Endothelial cell of umbilical vein (primary cell): Measurements from ENCODE around the gene SLC24A3. TPM values are rescaled to one million over a fixed set of nuclear protein-coding genes. Genes with fewer than 3 reads are reported as not detected.

Experiments
- BruUV-seq: library from RNA; stranded (reverse); fragments of 400-500 nt; replicated peaks from 2 replicates; lab custom pipeline; 2021; lab: Mats Ljungman, UMichigan
- CTCF ChIA-PET: fragments of 300-600, 350-600 bp; sonication (Branson Sonifier 250); formaldehyde crosslinking; loops from one replicate; lab custom pipeline; 2021; ENCODE audit warnings: antibody characterized with exemption, inconsistent platforms; lab: Charles Lee
- POLR2A ChIA-PET: fragments of 300-600, 350-600 bp; sonication (Branson Sonifier 250); formaldehyde crosslinking; loops from one replicate; lab custom pipeline; 2021; ENCODE audit warnings: antibody characterized with exemption, inconsistent platforms; lab: Charles Lee
- DNase-seq: peaks from one replicate; pipeline ENCODE4 v3.0.0-alpha.2; 2011; ENCODE audit warnings: low read depth, low spot score
- FAIRE-seq: peaks from 2 replicates; lab custom pipeline; 2011; peaks lifted over from hg19 to GRCh38; lab: Jason Lieb, UNC
- H2AFZ ChIP-seq: 2 replicates; pipeline ENCODE4 v1.6.0; 2012; ENCODE audit warnings: low read depth, low read length, control low read depth, inconsistent platforms
- H3K27ac ChIP-seq: 2 replicates; pipeline ENCODE4 v1.5.1; 2011; ENCODE audit warnings: low read depth, mild to moderate bottlenecking, control low read depth, low read length, moderate library complexity; ENCODE audit not compliant: insufficient read depth
- H3K27me3 ChIP-seq, 2 experiments: 2 replicates each; pipeline versions ENCODE4 v1.6.0 to v1.6.1; 2011; ENCODE audit warnings: low read length in 2 of 2, mixed read lengths in 1 of 2; ENCODE audit not compliant: control insufficient read depth in 2 of 2, insufficient read depth in 2 of 2
- H3K36me3 ChIP-seq, 2 experiments: 2 replicates in 1 of 2; 3 replicates in 1 of 2; pipeline ENCODE4 v1.5.1; 2011; ENCODE audit warnings: low read length in 2 of 2, mild to moderate bottlenecking in 1 of 2, moderate library complexity in 1 of 2; ENCODE audit not compliant: control insufficient read depth in 2 of 2, insufficient read depth in 2 of 2; ENCODE audit errors: extremely low read depth in 1 of 2
- H3K4me1 ChIP-seq: 3 replicates; pipeline ENCODE4 v1.5.1; 2011; ENCODE audit warnings: mild to moderate bottlenecking, low read length; ENCODE audit not compliant: control insufficient read depth, insufficient read depth; ENCODE audit errors: extremely low read depth
- H3K4me2 ChIP-seq: 2 replicates; pipeline ENCODE4 v1.6.1; 2011; ENCODE audit warnings: low read length, control low read depth, mixed read lengths; ENCODE audit not compliant: insufficient read depth
- H3K4me3 ChIP-seq, 3 experiments: fragments of 200-600 bp in 1 of 3; sonication (generic), shearing (Covaris generic) in 1 of 3; replicated peaks in 1 of 3; 2 replicates each; pipeline ENCODE4 v1.5.1; 2011 to 2016; ENCODE audit warnings: control low read depth in 3 of 3, low read length in 3 of 3, mild to moderate bottlenecking in 2 of 3, inconsistent platforms in 1 of 3, low read depth in 1 of 3, moderate library complexity in 1 of 3; ENCODE audit not compliant: insufficient read depth in 1 of 3
- H3K79me2 ChIP-seq: 2 replicates; pipeline ENCODE4 v1.6.0; 2012; ENCODE audit warnings: low read length, inconsistent platforms; ENCODE audit not compliant: control insufficient read depth, insufficient read depth
- H3K9ac ChIP-seq: replicated peaks from 2 replicates; pipeline ENCODE3; 2011; ENCODE audit warnings: low read length, control low read depth; ENCODE audit not compliant: insufficient read depth; ENCODE audit errors: extremely low read depth
- H3K9me1 ChIP-seq: replicated peaks from 3 replicates; pipeline ENCODE4 v1.6.0; 2011; ENCODE audit warnings: mild to moderate bottlenecking, low read length; ENCODE audit not compliant: control insufficient read depth, insufficient read depth; ENCODE audit errors: extremely low read depth
- H3K9me3 ChIP-seq: replicated peaks from 2 replicates; pipeline ENCODE4 v1.5.1; 2012; ENCODE audit warnings: low read length, inconsistent platforms; ENCODE audit not compliant: control insufficient read depth, insufficient read depth
- H4K20me1 ChIP-seq: replicated peaks from 2 replicates; pipeline ENCODE3; 2011; ENCODE audit warnings: mild to moderate bottlenecking, low read length; ENCODE audit not compliant: control insufficient read depth, insufficient read depth; ENCODE audit errors: extremely low read depth
- CTCF ChIP-seq, 2 donors: IDR thresholded peaks; 1 replicate in 1 of 2; 2 replicates in 1 of 2; pipeline ENCODE4 v1.5.1; 2011; ENCODE audit warnings: low read length in 2 of 2, mild to moderate bottlenecking in 2 of 2, moderate library complexity in 2 of 2, control low read depth in 1 of 2, inconsistent platforms in 1 of 2, low read depth in 1 of 2; ENCODE audit not compliant: insufficient read depth in 1 of 2; ENCODE audit errors: extremely low read depth in 1 of 2
- EZH2 ChIP-seq: IDR thresholded peaks from 2 replicates; pipeline ENCODE4 v1.6.1; 2012; ENCODE audit warnings: borderline replicate concordance, low read depth, mild to moderate bottlenecking, moderate library complexity, low read length, inconsistent platforms; ENCODE audit not compliant: severe bottlenecking
- FOS ChIP-seq: IDR thresholded peaks from 2 replicates; pipeline ENCODE4 v1.6.1; 2011; ENCODE audit warnings: mild to moderate bottlenecking, low read length, moderate library complexity, borderline replicate concordance; ENCODE audit not compliant: insufficient read depth
- GATA2 ChIP-seq: IDR thresholded peaks from 2 replicates; pipeline ENCODE4 v1.7.0; 2011; ENCODE audit warnings: low read depth, mild to moderate bottlenecking, moderate library complexity, mixed read lengths, low read length; ENCODE audit not compliant: insufficient read length, insufficient read depth
- JUN ChIP-seq: IDR thresholded peaks from 2 replicates; pipeline ENCODE4 v1.6.1; 2011; ENCODE audit warnings: borderline replicate concordance, low read depth; ENCODE audit not compliant: insufficient read length, insufficient read depth
- MYC ChIP-seq: IDR thresholded peaks from one replicate; pipeline ENCODE4 v1.6.1; 2011; ENCODE audit warnings: mild to moderate bottlenecking, low read depth, low read length
- dilution Hi-C: fragments of 300-500 bp; cut with MboI; formaldehyde crosslinking; loops from one replicate; pipeline ENCODE4 v1.15.0; 2019; ENCODE audit warnings: low sequenced_read_pairs; ENCODE audit not compliant: extremely low pct_ligation_motif_present
- intact Hi-C: fragments of 100-400 bp; cut with micrococcal nuclease; formaldehyde crosslinking; loops from one replicate; pipeline ENCODE4 v1.10.0; 2022
- polyA plus RNA-seq, 4 experiments: library from polyadenylated mRNA; depleted of rRNA in 3 of 4; stranded (reverse) in 3 of 4; unstranded in 1 of 4; fragments of >200 nt; gene quantifications; 2 replicates each; pipeline versions ENCODE4 v1.2.1 to v1.2.3, GENCODE V29; 2011 to 2012; ENCODE audit warnings: missing spikeins in 1 of 4
- total RNA-seq: library from RNA; stranded (reverse); gene quantifications from 2 replicates; pipeline ENCODE4 v1.2.3, GENCODE V29; 2021

Gene SLC24A3
- total and polyA plus RNA-seq, 2 donors (not counting 3 experiments of a cell fraction or from before 2014, with no cell fraction given) = not detected

GRCh38 chr20:19283490-19284025 is 71.1 kb downstream of the SLC24A3 start:
- no TSS peak for BruUV-seq
- dilution Hi-C loops (no loop called here), intact Hi-C loops (no loop called here)
- H3K36me3 ChIP-seq = no peaks in the 10 kb centered on the region
- H3K9ac ChIP-seq = no peak overlapping the region
- no peak overlapping the region for H3K4me3 ChIP-seq
- no peaks in the 10 kb centered on the region for H3K9me1 ChIP-seq
- no peaks in the 10 kb centered on the region for H3K79me2 ChIP-seq
- TF ChIP-seq MYC (no peak), GATA2 (no peak), EZH2 (no peak), FOS (no peak), CTCF (IDR thresholded peaks at IDR 0.05; ENCODE audit: extremely low read depth in 1 of 2, insufficient read depth in 1 of 2, low read depth in 1 of 2, low read length in 2 of 2) (no peak), JUN (no peak)
- ChIA-PET POLR2A (no interaction called here), CTCF (no interaction called here)
- H3K9me3 ChIP-seq = no peaks in the 10 kb centered on the region
- H3K27me3 ChIP-seq = no peaks in the 10 kb centered on the region
- H3K4me1 ChIP-seq = no peaks in the 10 kb centered on the region
- H3K4me2 ChIP-seq = no peak overlapping the region
- no peaks in the 10 kb centered on the region for H4K20me1 ChIP-seq
- H3K27ac ChIP-seq = no peak overlapping the region
- FAIRE-seq = no peak
- DNase-seq = no peak
- no peak overlapping the region for H2AFZ ChIP-seq
